ENCODE measurements around the gene SNX9.
"Not testable (repeated sequence)": the region's sequence is repeated elsewhere in the genome, so short reads cannot be mapped to it uniquely, and the experiment has no call there.

SNX9 gene

GRCh38 chr6:157823001-157823527 lies at the start of gene SNX9:
SNX9 (plus strand) TSS chr6:157823246; CDS start chr6:157823435, 189 bp downstream.
- peak; percentile 70 for DNase-seq

- DNase-seq: peak; percentile 31
Measured at GRCh38 chr6:157773248-157773773, 49.7 kb upstream of the SNX9 start.

- DNase-seq: no peak
Measured at GRCh38 chr6:157774153-157775135, 48.6 kb upstream of the SNX9 start.

- DNase-seq: no peak
Measured at GRCh38 chr6:157775376-157775775, 47.7 kb upstream of the SNX9 start.

GRCh38 chr6:157777344-157777743 lies 45.7 kb upstream of the SNX9 start:
- no peak for DNase-seq

- DNase-seq: no peak
Measured at GRCh38 chr6:157778719-157779118, 44.3 kb upstream of the SNX9 start.

- DNase-seq: no peak
Measured at GRCh38 chr6:157779705-157780604, 43.1 kb upstream of the SNX9 start.

- DNase-seq: no peak
Measured at GRCh38 chr6:157785636-157786035, 37.4 kb upstream of the SNX9 start.

- DNase-seq: no peak
Measured at GRCh38 chr6:157786221-157786620, 36.8 kb upstream of the SNX9 start.

- DNase-seq: no peak
Measured at GRCh38 chr6:157787080-157787479, 36.0 kb upstream of the SNX9 start.

GRCh38 chr6:157788180-157788579 lies 34.9 kb upstream of the SNX9 start:
- no peak for DNase-seq

GRCh38 chr6:157789297-157789696 lies 33.7 kb upstream of the SNX9 start:
- DNase-seq: no peak

GRCh38 chr6:157789861-157790260 lies 33.2 kb upstream of the SNX9 start:
- DNase-seq: no peak

- no peak for DNase-seq
Measured at GRCh38 chr6:157790548-157791160, 32.4 kb upstream of the SNX9 start.

GRCh38 chr6:157791450-157791849 lies 31.6 kb upstream of the SNX9 start:
- DNase-seq: no peak

- no peak for DNase-seq
Measured at GRCh38 chr6:157792671-157793070, 30.4 kb upstream of the SNX9 start.

GRCh38 chr6:157794012-157794411 lies 29.0 kb upstream of the SNX9 start:
- not testable (repeated sequence) for DNase-seq

- DNase-seq: no peak
Measured at GRCh38 chr6:157795841-157796240, 27.2 kb upstream of the SNX9 start.

GRCh38 chr6:157798851-157799250 lies 24.2 kb upstream of the SNX9 start:
- no peak for DNase-seq

GRCh38 chr6:157799561-157799960 lies 23.5 kb upstream of the SNX9 start:
- not testable (repeated sequence) for DNase-seq

- no peak for DNase-seq
Measured at GRCh38 chr6:157800420-157801237, 22.4 kb upstream of the SNX9 start.

Measured in hematopoietic multipotent progenitor cell treated with erythropoietin and hydrocortisone succinate and interleukin-3 and kit ligand, for 8 days (in vitro differentiated cells).